ENCODE results near the gene ZNF462.

GRCh38 chr9:106883626-106884190 lies 20.7 kb downstream of the ZNF462 start:
- TF ChIP-seq CTCF (IDR thresholded peaks at IDR 0.05) = no peak
- TF ChIP-seq POLR2A (IDR thresholded peaks at IDR 0.05) = no peak
- no peak for TF ChIP-seq POLR2AphosphoS5 (IDR thresholded peaks at IDR 0.05; ENCODE audit: insufficient read depth in 1 of 2, low read depth in 1 of 2)

Measured in vagina (tissue), 2 donors.